Memory B cell (primary cell): ENCODE results near the gene GNB2.
"Not testable (repeated sequence)": the region's sequence is repeated elsewhere in the genome, so short reads cannot be mapped to it uniquely, and the experiment has no call there.

Source experiments
- ATAC-seq: fragments of 150-1000 bp; cut with Tn5 transposase; 2 replicates; pipeline ENCODE4 v1.10.0; 2021; ENCODE audit warnings: low read depth, mild to moderate bottlenecking, moderate library complexity
- DNase-seq, 2 donors: peaks; one replicate each; pipeline ENCODE4 v3.0.0; 2022; ENCODE audit warnings: low spot score in 2 of 2
- H3K27ac Mint-ChIP-seq: one replicate; pipeline ENCODE4 v1.8.0; 2022; ENCODE audit warnings: mild to moderate bottlenecking, moderate library complexity, mixed read lengths
- H3K27me3 Mint-ChIP-seq: one replicate; pipeline ENCODE4 v1.8.0; 2022; ENCODE audit warnings: mixed read lengths
- H3K36me3 Mint-ChIP-seq: one replicate; pipeline ENCODE4 v1.8.0; 2022; ENCODE audit warnings: mild to moderate bottlenecking, mixed read lengths
- H3K4me1 Mint-ChIP-seq: one replicate; pipeline ENCODE4 v1.8.0; 2022; ENCODE audit warnings: mixed read lengths
- H3K4me3 Mint-ChIP-seq: one replicate; pipeline ENCODE4 v1.8.0; 2022; ENCODE audit warnings: mild to moderate bottlenecking, moderate library complexity, mixed read lengths
- H3K9me3 Mint-ChIP-seq: one replicate; pipeline ENCODE4 v1.8.0; 2022; ENCODE audit warnings: mixed read lengths

Gene GNB2

DNA sequence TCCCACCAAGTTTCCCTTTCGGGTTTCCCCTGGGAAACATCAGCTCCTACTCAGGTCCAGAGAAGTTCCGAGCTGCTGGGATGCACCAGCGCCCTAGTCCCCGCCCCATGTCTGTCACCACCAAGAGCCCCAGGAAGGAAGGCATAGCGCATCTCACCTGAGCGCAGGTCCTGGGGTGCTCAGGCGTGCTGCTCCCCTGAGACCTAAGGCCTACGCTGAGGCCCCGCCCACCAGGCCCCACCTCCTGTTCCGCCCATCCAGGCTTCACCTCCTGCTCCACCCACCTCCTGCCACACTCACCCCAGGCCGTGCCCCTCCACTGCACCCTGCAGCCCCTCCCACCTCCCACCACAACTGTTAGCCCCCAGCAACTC, 31.0 kb upstream of the GNB2 start:
- Mint-ChIP-seq H3K36me3 (no peaks in the 10 kb centered on the region), H3K27me3 (peaks cover 9% of the 10 kb centered on the region), H3K27ac (no peak overlapping the region), H3K4me1 (peaks cover 17% of the 10 kb centered on the region), H3K4me3 (peak overlapping the region; percentile 71), H3K9me3 (no peaks in the 10 kb centered on the region)
- DNase-seq (peak; percentile 63 to 80), ATAC-seq (peak; percentile 99)

- no peaks in the 10 kb centered on the region for H3K9me3 Mint-ChIP-seq
- no peak overlapping the region for H3K27ac Mint-ChIP-seq
- DNase-seq (no peak), ATAC-seq (no peak)
- H3K27me3 Mint-ChIP-seq: peaks cover 23% of the 10 kb centered on the region
- H3K4me1 Mint-ChIP-seq: peaks cover 2% of the 10 kb centered on the region
- H3K4me3 Mint-ChIP-seq: no peak overlapping the region
- peaks cover 6% of the 10 kb centered on the region for H3K36me3 Mint-ChIP-seq
These were observed 23.5 kb upstream of the GNB2 start for GRCh38 chr7:100649826-100650565.

DNA sequence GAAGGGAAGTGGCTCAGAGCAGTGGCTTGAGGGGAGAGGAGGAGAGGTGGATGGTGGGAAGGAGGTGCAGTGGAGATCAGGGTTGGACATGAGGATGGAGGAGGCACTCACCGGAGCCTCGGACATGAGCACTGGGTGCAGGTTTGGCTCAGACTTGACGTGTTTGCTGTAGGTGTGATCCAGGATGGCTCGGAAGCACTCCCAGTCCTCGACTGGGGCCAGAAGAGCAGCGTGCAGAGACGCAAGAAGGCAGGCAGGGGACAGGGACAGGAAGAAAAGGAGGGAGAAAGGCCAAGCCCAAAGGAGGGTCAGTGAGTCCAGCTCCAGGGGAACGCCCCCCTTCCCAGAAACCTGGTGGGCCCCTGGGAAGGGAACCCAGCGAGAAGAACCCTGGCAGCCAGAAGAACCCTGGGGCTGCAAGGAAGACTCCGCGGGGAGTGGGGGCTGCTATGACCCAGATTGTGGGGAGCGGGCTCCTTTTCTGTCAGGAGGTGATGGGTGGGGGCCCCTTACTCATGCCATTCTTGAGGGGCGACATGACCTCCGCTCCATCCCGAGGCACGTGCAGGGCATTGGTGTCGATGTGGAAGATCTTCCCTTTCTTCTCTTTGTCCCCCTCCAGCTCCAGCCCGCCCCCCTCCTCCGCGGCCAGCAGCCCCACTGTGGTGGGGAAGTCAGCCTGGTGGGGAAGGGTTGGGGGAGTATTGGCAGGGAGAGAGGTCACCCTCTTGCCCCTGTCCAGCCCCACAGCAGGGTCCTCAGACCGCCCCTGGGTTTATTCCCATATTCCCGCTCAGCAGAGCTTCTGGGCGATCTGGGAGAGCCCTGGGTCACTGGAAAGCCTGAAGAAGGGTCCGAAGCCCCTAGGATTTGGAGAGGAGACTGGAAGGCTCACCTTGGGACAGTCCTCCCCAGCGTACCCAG, 18.4 kb upstream of the GNB2 start:
- Mint-ChIP-seq H3K4me1 (peaks cover 2% of the 10 kb centered on the region), H3K27me3 (peaks cover 24% of the 10 kb centered on the region), H3K27ac (no peak overlapping the region), H3K9me3 (no peaks in the 10 kb centered on the region), H3K36me3 (peaks cover 6% of the 10 kb centered on the region), H3K4me3 (no peak overlapping the region)
- DNase-seq (no peak), ATAC-seq (no peak)

- DNase-seq (peak in 1 of 2 donors; percentile 35), ATAC-seq (peak; percentile 34)
- H3K27me3 Mint-ChIP-seq: peaks cover 22% of the 10 kb centered on the region
- H3K4me1 Mint-ChIP-seq: peaks cover 2% of the 10 kb centered on the region
- no peaks in the 10 kb centered on the region for H3K9me3 Mint-ChIP-seq
- H3K36me3 Mint-ChIP-seq: peaks cover 6% of the 10 kb centered on the region
- no peak within 1 kb of the TSS for H3K27ac Mint-ChIP-seq
- H3K4me3 Mint-ChIP-seq: no peak within 1 kb of the TSS
These were observed 17.4 kb upstream of the GNB2 start, which contains the start of gene ACTL6B for GRCh38 chr7:100655908-100656674. TSS of gene ACTL6B (minus strand) at chr7:100656448. CDS start at chr7:100656354, 94 bp downstream.

- H3K27me3 Mint-ChIP-seq, H3K9me3 Mint-ChIP-seq, ATAC-seq, H3K27ac Mint-ChIP-seq, H3K36me3 Mint-ChIP-seq, H3K4me3 Mint-ChIP-seq, DNase-seq, H3K4me1 Mint-ChIP-seq: not testable (repeated sequence)
These were observed 11.3 kb upstream of the GNB2 start for GRCh38 chr7:100662194-100662776.

- Mint-ChIP-seq H3K4me3 (no peak overlapping the region), H3K27ac (no peak overlapping the region), H3K36me3 (no peaks in the 10 kb centered on the region), H3K27me3 (peaks cover 8% of the 10 kb centered on the region), H3K4me1 (peaks cover 5% of the 10 kb centered on the region), H3K9me3 (peaks cover 1% of the 10 kb centered on the region)
- ATAC-seq (no peak), DNase-seq (no peak)
These were observed 8.3 kb upstream of the GNB2 start for GRCh38 chr7:100665168-100665726.

DNA sequence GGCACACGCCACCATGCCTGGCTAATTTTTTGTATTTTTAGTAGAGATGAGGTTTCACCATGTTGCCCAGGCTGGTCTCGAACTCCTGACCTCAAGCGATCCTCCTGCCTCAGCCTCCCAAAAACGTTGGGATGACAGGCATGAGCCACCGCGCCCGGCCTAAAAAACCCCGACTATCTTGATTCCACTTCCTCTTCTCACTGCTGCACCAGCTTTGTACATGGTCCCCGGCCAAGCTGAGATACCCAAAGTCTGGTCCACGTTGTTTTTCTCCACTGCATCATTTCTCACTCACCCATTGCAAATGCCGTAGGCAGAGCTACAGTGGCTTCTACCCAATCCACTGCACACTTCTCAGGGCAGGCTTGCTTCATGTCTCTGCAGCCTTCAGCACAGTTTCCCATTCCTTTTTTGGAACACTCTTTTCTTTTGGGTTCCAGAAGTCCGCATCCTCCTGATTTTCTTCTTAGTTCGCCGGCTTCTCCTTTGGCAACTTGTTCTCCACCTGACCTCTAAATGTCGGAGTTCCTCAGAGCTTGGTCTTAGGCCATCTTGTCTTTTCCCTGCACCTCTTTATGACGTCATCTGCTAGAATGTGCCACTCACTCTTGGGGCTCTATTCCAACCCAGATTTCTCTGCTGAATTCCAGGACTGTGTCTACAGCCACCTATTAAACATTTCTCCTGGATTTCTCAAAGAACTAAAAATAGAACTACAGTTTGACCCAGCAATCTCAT, 6.0 kb upstream of the GNB2 start:
- Mint-ChIP-seq H3K27me3 (peaks cover 6% of the 10 kb centered on the region), H3K27ac (no peak overlapping the region), H3K9me3 (peaks cover 1% of the 10 kb centered on the region), H3K36me3 (no peaks in the 10 kb centered on the region), H3K4me3 (no peak overlapping the region), H3K4me1 (peaks cover 5% of the 10 kb centered on the region)
- DNase-seq: no peak
- ATAC-seq: peak; percentile 59

DNA sequence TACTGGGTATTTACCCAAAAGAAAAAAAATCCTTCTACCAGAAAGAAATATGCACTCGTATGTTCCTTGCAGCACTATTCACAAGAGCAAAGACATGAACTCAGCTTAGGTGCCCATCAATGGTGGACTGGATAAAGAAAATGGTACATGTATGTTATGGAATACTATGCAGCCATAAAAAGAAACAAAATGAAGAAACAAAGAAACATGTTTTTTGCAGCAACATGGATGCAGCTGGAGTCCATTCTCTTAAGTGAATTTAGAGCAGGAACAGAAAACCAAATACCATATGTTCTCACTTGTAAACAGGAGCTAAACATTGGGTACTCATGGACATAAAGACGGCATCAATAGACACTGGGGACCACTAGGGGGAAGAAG, 5.5 kb upstream of the GNB2 start:
- ATAC-seq (no peak), DNase-seq (no peak)
- Mint-ChIP-seq H3K4me1 (peaks cover 5% of the 10 kb centered on the region), H3K4me3 (no peak overlapping the region), H3K27me3 (peaks cover 6% of the 10 kb centered on the region), H3K27ac (no peak overlapping the region), H3K9me3 (peaks cover 1% of the 10 kb centered on the region), H3K36me3 (no peaks in the 10 kb centered on the region)

GRCh38 chr7:100669106-100669505, 4.4 kb upstream of the GNB2 start:
- H3K36me3 Mint-ChIP-seq, H3K27me3 Mint-ChIP-seq, DNase-seq, H3K9me3 Mint-ChIP-seq, ATAC-seq, H3K27ac Mint-ChIP-seq, H3K4me3 Mint-ChIP-seq, H3K4me1 Mint-ChIP-seq: not testable (repeated sequence)

GRCh38 chr7:100670074-100670473, 3.5 kb upstream of the GNB2 start:
- peaks cover 2% of the 10 kb centered on the region for H3K36me3 Mint-ChIP-seq
- H3K27me3 Mint-ChIP-seq: peaks cover 4% of the 10 kb centered on the region
- ATAC-seq (no peak), DNase-seq (no peak)
- H3K4me1 Mint-ChIP-seq: peaks cover 8% of the 10 kb centered on the region
- peaks cover 1% of the 10 kb centered on the region for H3K9me3 Mint-ChIP-seq
- H3K4me3 Mint-ChIP-seq: no peak overlapping the region
- no peak overlapping the region for H3K27ac Mint-ChIP-seq

GRCh38 chr7:100671353-100672327, 1.9 kb upstream of the GNB2 start:
- Mint-ChIP-seq H3K4me3 (no peak overlapping the region), H3K36me3 (peaks cover 2% of the 10 kb centered on the region), H3K4me1 (peaks cover 11% of the 10 kb centered on the region), H3K27me3 (peaks cover 4% of the 10 kb centered on the region), H3K27ac (no peak overlapping the region), H3K9me3 (peaks cover 1% of the 10 kb centered on the region)
- DNase-seq: no peak
- ATAC-seq: no peak

GRCh38 chr7:100673942-100674410, 436 bp downstream of the GNB2 start:
- ATAC-seq (no peak), DNase-seq (no peak)
- Mint-ChIP-seq H3K4me1 (peaks cover 8% of the 10 kb centered on the region), H3K9me3 (no peaks in the 10 kb centered on the region), H3K27me3 (no peaks in the 10 kb centered on the region), H3K27ac (peak overlapping the region; percentile 93), H3K4me3 (peak overlapping the region; percentile 100), H3K36me3 (peaks cover 8% of the 10 kb centered on the region)
